Endometrium (tissue), 2 donors: ENCODE results near the gene TULP3.

Experiments used
- FAIRE-seq: peaks from 2 replicates; lab custom pipeline; 2012; peaks lifted over from hg19 to GRCh38; lab: Jason Lieb, UNC
- donor health status: control.
- donor health status: control.

TULP3 gene

GRCh38 chr12:2974560-2974971 lies 83.9 kb downstream of the TULP3 start:
- FAIRE-seq = no peak

GRCh38 chr12:2976581-2976996 lies 85.9 kb downstream of the TULP3 start:
- no peak for FAIRE-seq

GRCh38 chr12:2977776-2978175 lies 87.1 kb downstream of the TULP3 start:
- FAIRE-seq = no peak

GRCh38 chr12:2979806-2980205 lies 89.1 kb downstream of the TULP3 start:
- no peak for FAIRE-seq

- FAIRE-seq = no peak
These were observed 89.9 kb downstream of the TULP3 start for GRCh38 chr12:2980630-2981029.

GRCh38 chr12:2982361-2982760 lies 91.7 kb downstream of the TULP3 start:
- no peak for FAIRE-seq

- no peak for FAIRE-seq
These were observed 93.6 kb downstream of the TULP3 start for GRCh38 chr12:2984249-2984648.

- FAIRE-seq = no peak
These were observed 94.0 kb downstream of the TULP3 start for GRCh38 chr12:2984698-2985097.

GRCh38 chr12:2986876-2987275 lies 96.2 kb downstream of the TULP3 start:
- FAIRE-seq = no peak

GRCh38 chr12:2988494-2988893 lies 97.8 kb downstream of the TULP3 start:
- no peak for FAIRE-seq
